GM12878 (cell line): ENCODE results near the gene GFRA1. TPM values are rescaled to one million over a fixed set of nuclear protein-coding genes. Genes with fewer than 3 reads are reported as not detected.

Experiments used
- ATAC-seq: fragments of 200-7000 bp; cut with Tn5 transposase; 3 replicates; pipeline ENCODE4 v1.9.1; 2020; ENCODE audit warnings: mild to moderate bottlenecking, moderate library complexity
- BruUV-seq: library from RNA; stranded (reverse); fragments of 400-500 nt; replicated peaks from 2 replicates; lab custom pipeline; 2021; lab: Mats Ljungman, UMichigan
- CTCF ChIA-PET: fragments of 300-600 bp; sonication (Branson Sonifier 250); formaldehyde crosslinking; extraction: SDS; loops from one replicate; lab custom pipeline; 2021; ENCODE audit warnings: inconsistent platforms; lab: Yijun Ruan, JAX
- POLR2A ChIA-PET: fragments of 350-600 bp; formaldehyde crosslinking; extraction: SDS; loops from one replicate; lab custom pipeline; 2021; ENCODE audit warnings: inconsistent platforms; lab: Charles Lee
- RAD21 ChIA-PET: fragments of 300-600 bp; sonication (Branson Sonifier 250); formaldehyde crosslinking; loops from one replicate; lab custom pipeline; 2023; ENCODE audit warnings: antibody characterized with exemption; ENCODE audit not compliant: unreplicated experiment; lab: Charles Lee
- SMC1A ChIA-PET: fragments of 300-600 bp; sonication (Branson Sonifier 250); formaldehyde crosslinking; loops from one replicate; lab custom pipeline; 2023; ENCODE audit not compliant: unreplicated experiment, uncharacterized antibody; lab: Charles Lee
- DNase-seq: peaks from one replicate; pipeline ENCODE4 v3.0.0-alpha.2; 2011; ENCODE audit warnings: low read depth, low spot score
- FAIRE-seq: peaks from 3 replicates; lab custom pipeline; 2011; peaks lifted over from hg19 to GRCh38; lab: Jason Lieb, UNC
- H2AFZ ChIP-seq: 2 replicates; pipeline ENCODE4 v1.6.0; 2011; ENCODE audit warnings: low read depth, low read length, control low read depth; ENCODE audit not compliant: control insufficient read depth
- H3K27ac ChIP-seq: 2 replicates; pipeline ENCODE4 v1.5.1; 2011; ENCODE audit warnings: control low read depth; ENCODE audit not compliant: control insufficient read depth, insufficient read depth
- H3K27me3 ChIP-seq, 2 experiments: replicated peaks in 1 of 2; 2 replicates each; pipeline versions ENCODE4 v1.6.0 to v1.6.1; 2011; ENCODE audit warnings: low read length in 1 of 2; ENCODE audit not compliant: control insufficient read depth in 2 of 2, insufficient read depth in 2 of 2
- H3K36me3 ChIP-seq, 2 experiments: 2 replicates each; pipeline ENCODE4 v1.5.1; 2011; ENCODE audit warnings: low read length in 1 of 2; ENCODE audit not compliant: control insufficient read depth in 2 of 2, insufficient read depth in 2 of 2
- H3K4me1 ChIP-seq: 2 replicates; pipeline ENCODE4 v1.6.1; 2011; ENCODE audit warnings: mild to moderate bottlenecking, low read length, moderate library complexity, mixed read lengths; ENCODE audit not compliant: control insufficient read depth, insufficient read depth
- H3K4me2 ChIP-seq: 2 replicates; pipeline ENCODE4 v1.6.0; 2011; ENCODE audit warnings: control low read depth; ENCODE audit not compliant: control insufficient read depth, insufficient read depth
- H3K4me3 ChIP-seq: fragments of 200-600 bp; sonication (generic); 2 replicates; pipeline ENCODE4 v1.5.1; 2016
- H3K79me2 ChIP-seq: 2 replicates; pipeline ENCODE4 v1.6.0; 2011; ENCODE audit warnings: low read length; ENCODE audit not compliant: control insufficient read depth, insufficient read depth
- H3K9ac ChIP-seq: 2 replicates; pipeline ENCODE4 v1.8.0; 2011; ENCODE audit warnings: low read length, control low read depth, mixed read lengths; ENCODE audit not compliant: control insufficient read depth, insufficient read depth
- H3K9me3 ChIP-seq: replicated peaks from 3 replicates; pipeline ENCODE4 v1.5.1; 2011; ENCODE audit warnings: mild to moderate bottlenecking, low read length; ENCODE audit not compliant: control insufficient read depth, insufficient read depth
- H4K20me1 ChIP-seq: 2 replicates; pipeline ENCODE4 v1.6.0; 2011; ENCODE audit not compliant: control insufficient read depth, insufficient read depth
- DPF2 ChIP-seq: fragments of 450-650 bp; IDR thresholded peaks from 2 replicates; pipeline ENCODE4 v1.6.1; 2017; ENCODE audit warnings: mild to moderate bottlenecking
- ELK1 ChIP-seq: IDR thresholded peaks from 2 replicates; pipeline ENCODE4 v1.6.1; 2012; ENCODE audit warnings: low read depth, low read length, improper control_type of control experiment
- ETV6 ChIP-seq, 2 experiments: fragments of 450-650 bp in 1 of 2; IDR thresholded peaks in 1 of 2; conservative IDR thresholded peaks in 1 of 2; 2 replicates each; pipeline ENCODE4 v1.6.1; 2014; ENCODE audit warnings: antibody characterized with exemption in 1 of 2, borderline replicate concordance in 1 of 2, low read depth in 1 of 2, mild to moderate bottlenecking in 1 of 2, moderate library complexity in 1 of 2
- EZH2 ChIP-seq: IDR thresholded peaks from 2 replicates; pipeline ENCODE4 v1.6.1; 2012; ENCODE audit warnings: low read depth, mild to moderate bottlenecking, control low read depth, inconsistent platforms, low read length, borderline replicate concordance; ENCODE audit not compliant: control insufficient read depth
- GATAD2B ChIP-seq: fragments of 450-650 bp; conservative IDR thresholded peaks from 2 replicates; pipeline ENCODE4 v1.6.1; 2017; ENCODE audit warnings: low read depth, mild to moderate bottlenecking, moderate library complexity
- HDAC2 ChIP-seq: fragments of 200-600 bp; sonication (generic); IDR thresholded peaks from 2 replicates; pipeline ENCODE4 v1.6.1; 2017
- MEF2B ChIP-seq: fragments of 450-650 bp; IDR thresholded peaks from 2 replicates; pipeline ENCODE4 v1.6.1; 2018; ENCODE audit warnings: mild to moderate bottlenecking, moderate library complexity; ENCODE audit not compliant: partially characterized antibody, poor library complexity, severe bottlenecking
- MLLT1 ChIP-seq: fragments of 450-650 bp; IDR thresholded peaks from 2 replicates; pipeline ENCODE4 v1.6.1; 2016; ENCODE audit warnings: mild to moderate bottlenecking
- MXI1 ChIP-seq: fragments of 150-350 bp; IDR thresholded peaks from 2 replicates; pipeline ENCODE4 v1.6.1; 2011; ENCODE audit warnings: low read depth, mild to moderate bottlenecking, inconsistent platforms, low read length, improper control_type of control experiment
- NKRF ChIP-seq: fragments of 450-650 bp; conservative IDR thresholded peaks from 2 replicates; pipeline ENCODE4 v1.6.1; 2017; ENCODE audit warnings: mild to moderate bottlenecking, moderate library complexity
- PAX5 ChIP-seq: IDR thresholded peaks from 2 replicates; pipeline ENCODE4 v1.6.1; 2011; ENCODE audit warnings: low read depth, low read length, borderline replicate concordance
- PKNOX1 ChIP-seq: fragments of 450-650 bp; IDR thresholded peaks from 2 replicates; pipeline ENCODE4 v1.6.1; 2016; ENCODE audit warnings: mild to moderate bottlenecking
- RELB ChIP-seq: fragments of 450-650 bp; IDR thresholded peaks from 2 replicates; pipeline ENCODE4 v1.6.1; 2017; ENCODE audit warnings: low read depth, mild to moderate bottlenecking, moderate library complexity
- SMARCA5 ChIP-seq: fragments of 450-650 bp; IDR thresholded peaks from 2 replicates; pipeline ENCODE4 v1.6.1; 2017; ENCODE audit warnings: mild to moderate bottlenecking
- SPI1 ChIP-seq: IDR thresholded peaks from 2 replicates; pipeline ENCODE4 v1.6.1; 2011; ENCODE audit warnings: low read depth, mild to moderate bottlenecking, low read length, moderate library complexity, borderline replicate concordance; ENCODE audit not compliant: insufficient read depth
- WGBS: methylation state at CpG from one replicate; pipeline ENCODE4 v1.1.6; 2016; ENCODE audit warnings: low lambda C conversion rate; ENCODE audit not compliant: insufficient replicate concordance, insufficient coverage; ENCODE audit errors: missing lambda C conversion rate; 5-methylcytosine and 5-hydroxymethylcytosine counted together
- in situ Hi-C: fragments of 300-500 bp; cut with MboI; formaldehyde crosslinking; loops from 9 replicates; pipeline ENCODE4 v1.14.3; 2018; ENCODE audit warnings: mixed read lengths
- intact Hi-C: fragments of 100-400 bp; cut with micrococcal nuclease; formaldehyde crosslinking; loops from one replicate; pipeline ENCODE4 v1.14.2; 2022; ENCODE audit not compliant: unreplicated experiment
- polyA plus RNA-seq, 11 experiments: library from polyadenylated mRNA; depleted of rRNA in 4 of 11; unstranded in 6 of 11; stranded (reverse) in 5 of 11; fragments of >200 nt; fragmentation: Nextera tagmentation in 4 of 11; fragmentation: Illumina TruSeq in 1 of 11; extraction: Ambion mirVana in 4 of 11; extraction: Trizol in 1 of 11; gene quantifications; 1 replicate in 1 of 11; 2 replicates in 10 of 11; pipeline versions ENCODE4 v1.2.1 to v1.2.3, GENCODE V29; 2011 to 2016; ENCODE audit warnings: inconsistent platforms in 2 of 11, missing spikeins in 2 of 11, low read depth in 1 of 11
- total RNA-seq, 4 experiments: library from RNA; depleted of rRNA in 3 of 4; stranded (reverse); fragments of >200 nt in 3 of 4; fragmentation: Illumina TruSeq in 1 of 4; extraction: Trizol in 1 of 4; gene quantifications; 2 replicates each; pipeline versions ENCODE4 v1.2.1 to v1.2.3, GENCODE V29; 2013 to 2021

GFRA1 gene
- total and polyA plus RNA-seq, 10 of the 15 experiments (the other 5 are each of a cell fraction or from before 2014, with no cell fraction given), result 0.05 to 0.19 TPM; not detected in 8

GRCh38 chr10:116197946-116198675, 74.9 kb downstream of the GFRA1 start:
- Histone ChIP-seq H3K4me1 (no peaks in the 10 kb centered on the region), H4K20me1 (no peaks in the 10 kb centered on the region), H3K27me3 (no peaks in the 10 kb centered on the region), H3K27ac (no peak overlapping the region)
- SMC1A ChIA-PET, result no interaction called here
- no TSS peak for BruUV-seq
- FAIRE-seq, result no peak
- WGBS, result 16% methylated on average over 12 of the region's 12 CpGs
- TF ChIP-seq PKNOX1, result no peak
- no peak for TF ChIP-seq MEF2B
- no peak for TF ChIP-seq ETV6 (conservative IDR thresholded peaks at IDR 0.05 in 1 of 2, IDR thresholded peaks at IDR 0.05 in 1 of 2; ENCODE audit: borderline replicate concordance in 1 of 2, low read depth in 1 of 2)
- no peak for TF ChIP-seq SPI1
- no peak for TF ChIP-seq RELB
- TF ChIP-seq PAX5, result no peak
- TF ChIP-seq ELK1, result no peak
- no peak for TF ChIP-seq HDAC2
- no peak for TF ChIP-seq NKRF
- no peak for TF ChIP-seq MXI1
- no peak for TF ChIP-seq EZH2
- TF ChIP-seq GATAD2B, result no peak
- no peak for TF ChIP-seq MLLT1
- TF ChIP-seq SMARCA5, result no peak
- no peak for TF ChIP-seq DPF2
- TF ChIP-seq, all 136 proteins: peak for 0
- CTCF ChIA-PET, result no interaction called here
- RAD21 ChIA-PET, result no interaction called here
- no peaks in the 10 kb centered on the region for H3K36me3 ChIP-seq
- no peak overlapping the region for H3K4me3 ChIP-seq
- DNase-seq (no peak), ATAC-seq (no peak)
- no peak overlapping the region for H3K4me2 ChIP-seq
- no peaks in the 10 kb centered on the region for H3K79me2 ChIP-seq
- no peak overlapping the region for H3K9ac ChIP-seq
- no peak overlapping the region for H2AFZ ChIP-seq
- intact Hi-C loops (no loop called here), in situ Hi-C loops (no loop called here)
- no peaks in the 10 kb centered on the region for H3K9me3 ChIP-seq
- POLR2A ChIA-PET, result no interaction called here
